ENCODE measurements around the gene NUDC. TPM values are rescaled to one million over a fixed set of nuclear protein-coding genes. Genes with fewer than 3 reads are reported as not detected.
A peak's percentile ranks its signal among the peaks of the same experiment; 100 is the strongest.

The NUDC gene
- total and polyA plus RNA-seq, 9 of the 15 experiments (the other 6 are each of a cell fraction or from before 2014, with no cell fraction given): 9.8 to 234 (median 149) TPM

- TF ChIP-seq, protein P1, sequence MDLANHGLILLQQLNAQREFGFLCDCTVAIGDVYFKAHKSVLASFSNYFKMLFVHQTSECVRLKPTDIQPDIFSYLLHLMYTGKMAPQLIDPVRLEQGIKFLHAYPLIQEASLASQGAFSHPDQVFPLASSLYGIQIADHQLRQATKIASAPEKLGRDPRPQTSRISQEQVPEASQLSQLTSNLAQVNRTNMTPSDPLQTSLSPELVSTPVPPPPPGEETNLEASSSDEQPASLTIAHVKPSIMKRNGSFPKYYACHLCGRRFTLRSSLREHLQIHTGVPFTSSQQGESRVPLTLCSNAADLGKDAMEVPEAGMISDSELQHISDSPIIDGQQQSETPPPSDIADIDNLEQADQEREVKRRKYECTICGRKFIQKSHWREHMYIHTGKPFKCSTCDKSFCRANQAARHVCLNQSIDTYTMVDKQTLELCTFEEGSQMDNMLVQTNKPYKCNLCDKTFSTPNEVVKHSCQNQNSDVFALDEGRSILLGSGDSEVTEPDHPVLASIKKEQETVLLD (IDR thresholded peaks at IDR 0.05): no peak
- TF ChIP-seq POLR2G (IDR thresholded peaks at IDR 0.05; ENCODE audit: low read depth, low read length) (no peak), HINFP (tag; conservative IDR thresholded peaks at IDR 0.05; ENCODE audit: low read depth) (no peak), KDM4B (IDR thresholded peaks at IDR 0.05; ENCODE audit: borderline replicate concordance in 2 of 2, low read depth in 1 of 2) (no peak), ZEB2 (IDR thresholded peaks at IDR 0.05) (no peak), STAT5A (IDR thresholded peaks at IDR 0.05; ENCODE audit: borderline replicate concordance, low read length) (no peak), ZNF175 (CRISPR knock-in tag; IDR thresholded peaks at IDR 0.05; ENCODE audit: low read depth) (peak; percentile 31; the same call in 1 of the 2 replicates), PHF21A (IDR thresholded peaks at IDR 0.05; ENCODE audit: borderline replicate concordance, low read depth) (no peak), ZHX1 (conservative IDR thresholded peaks at IDR 0.05; ENCODE audit: low read length) (no peak), VEZF1 (CRISPR knock-in tag; IDR thresholded peaks at IDR 0.05) (no peak; the same call in 1 of the 2 replicates), SRF (CRISPR knock-in tag; IDR thresholded peaks at IDR 0.05) (no peak), MEF2D (tag; conservative IDR thresholded peaks at IDR 0.05; ENCODE audit: low read depth) (no peak), ZNF583 (CRISPR knock-in tag; IDR thresholded peaks at IDR 0.05) (no peak), ZNF239 (CRISPR knock-in tag; IDR thresholded peaks at IDR 0.05) (0 out of 2 replicates have a peak, but pooled peaks have one; percentile 37), RBBP5 (IDR thresholded peaks at IDR 0.05; ENCODE audit: borderline replicate concordance, insufficient read depth, low read length, poor library complexity, severe bottlenecking) (no peak), ZNF551 (CRISPR knock-in tag; IDR thresholded peaks at IDR 0.05) (peak; percentile 75; the same call in 1 of the 2 replicates), SMARCA4 (IDR thresholded peaks at IDR 0.05) (no peak)
- TF ChIP-seq, protein P2, sequence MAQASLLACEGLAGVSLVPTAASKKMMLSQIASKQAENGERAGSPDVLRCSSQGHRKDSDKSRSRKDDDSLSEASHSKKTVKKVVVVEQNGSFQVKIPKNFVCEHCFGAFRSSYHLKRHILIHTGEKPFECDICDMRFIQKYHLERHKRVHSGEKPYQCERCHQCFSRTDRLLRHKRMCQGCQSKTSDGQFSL (CRISPR knock-in tag; IDR thresholded peaks at IDR 0.05): no peak
- TF ChIP-seq, protein P2 (tag; IDR thresholded peaks at IDR 0.05): no peak
Observed at GRCh38 chr1:26900815-26901511, 20.6 kb upstream of the NUDC start (continued).
